IPS DF 19.7 (cell line): Measurements from ENCODE around the gene TRIM44.

ENCODE experiments used
- DNase-seq: peaks from one replicate; pipeline ENCODE4 v3.0.0-alpha.2; 2013; ENCODE audit warnings: low read depth, low spot score

Gene TRIM44

DNA sequence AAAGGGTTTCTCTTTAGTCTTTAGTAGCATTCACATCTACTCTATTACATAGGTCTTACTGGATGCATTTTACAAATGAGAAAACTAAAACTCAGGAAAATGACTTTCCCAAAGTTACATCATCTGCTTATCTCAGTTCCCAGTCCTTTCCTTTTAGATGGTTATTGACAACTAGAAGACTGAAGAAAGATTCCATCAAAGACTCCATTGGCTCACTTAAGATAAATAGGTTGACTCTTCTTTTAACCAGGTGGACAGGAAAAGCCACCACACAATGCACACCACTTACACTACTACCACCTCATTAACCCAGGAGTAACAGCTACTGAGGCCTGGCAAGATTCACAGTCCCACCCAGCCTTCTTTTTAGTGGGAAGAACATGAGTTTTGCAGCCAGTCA, 123.6 kb downstream of the TRIM44 start:
- DNase-seq = no peak

DNA sequence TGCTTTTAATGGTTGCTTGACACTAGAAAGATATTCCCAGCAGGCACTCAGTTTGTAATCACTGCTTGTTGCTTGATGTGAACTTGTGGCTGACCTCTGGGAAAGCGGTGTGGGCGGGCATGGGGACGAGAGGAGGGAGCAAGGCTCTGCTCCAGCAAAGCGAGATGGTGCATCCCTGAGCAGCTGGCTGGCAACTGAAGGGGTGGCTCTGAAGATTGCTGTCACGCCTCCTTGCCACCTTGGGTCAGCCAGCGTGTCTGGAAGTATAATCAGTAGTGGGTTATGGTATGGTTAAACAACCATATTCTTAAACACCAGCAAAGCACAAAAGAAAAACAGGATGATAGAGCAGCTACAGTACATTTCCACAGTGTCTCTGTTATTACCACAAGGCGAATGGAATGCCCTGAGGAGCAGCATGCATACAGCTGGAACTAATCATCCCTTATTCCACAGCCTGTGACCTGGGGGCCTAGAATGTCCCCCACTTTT, 124.5 kb downstream of the TRIM44 start:
- DNase-seq = no peak

DNA sequence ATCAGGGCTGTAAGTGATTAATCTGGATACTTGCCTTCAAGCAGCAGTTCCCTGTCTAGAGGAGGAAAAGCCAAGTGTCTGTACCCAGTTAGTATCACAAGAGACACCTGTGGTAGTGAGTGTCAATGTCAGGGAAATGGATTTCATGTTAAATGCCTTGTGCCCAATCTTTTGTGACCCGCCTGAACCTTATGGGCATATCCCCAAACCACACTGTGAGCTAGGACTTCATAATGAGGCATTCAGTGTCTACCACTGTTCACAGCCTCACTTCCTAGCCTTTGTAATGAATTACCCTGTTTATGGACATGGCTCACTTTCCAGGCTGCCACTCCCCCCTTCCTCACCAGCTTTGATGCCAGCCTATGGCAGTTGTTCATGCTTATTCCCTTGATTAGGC, 125.1 kb downstream of the TRIM44 start:
- DNase-seq = no peak

DNA sequence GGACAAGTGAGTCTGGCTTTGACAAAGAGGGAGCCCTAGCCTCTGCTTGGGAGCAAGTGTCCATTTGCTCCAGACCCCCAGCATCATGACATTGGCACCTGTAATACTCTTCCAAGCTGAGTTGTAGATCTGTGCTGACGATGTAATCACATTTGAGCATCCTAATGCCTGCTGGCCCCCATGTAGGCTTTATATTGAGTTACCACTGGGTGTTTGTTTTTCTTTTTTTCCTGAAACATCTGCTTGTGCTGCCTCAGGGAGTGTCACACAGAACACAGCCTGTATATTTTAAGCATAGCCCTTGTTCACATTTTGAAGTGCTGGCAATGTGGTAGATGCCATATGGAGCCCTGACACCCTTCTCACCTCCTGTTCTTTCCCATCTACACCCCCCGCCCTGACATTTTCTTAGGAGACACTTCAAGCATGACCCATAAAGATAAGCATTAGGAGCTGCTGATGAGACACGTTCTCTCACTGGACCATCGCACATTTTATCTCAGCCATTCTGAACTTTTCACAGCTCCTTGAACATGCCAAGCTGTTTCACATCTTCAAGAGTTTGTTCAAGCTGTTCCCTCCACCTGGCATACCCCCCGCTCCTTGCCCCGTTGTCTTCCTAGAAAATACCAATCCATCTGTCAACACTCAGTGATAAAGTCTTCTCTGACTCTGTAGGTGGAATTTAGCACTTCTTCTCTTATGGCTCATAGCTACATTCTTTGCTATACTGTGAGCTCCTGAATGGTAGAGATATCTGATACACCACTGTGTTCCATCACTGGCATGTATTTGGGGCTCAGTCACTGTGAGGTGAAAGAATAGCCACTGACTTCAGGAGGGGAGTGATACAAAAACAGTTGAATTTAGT, 128.7 kb downstream of the TRIM44 start:
- DNase-seq = no peak

DNA sequence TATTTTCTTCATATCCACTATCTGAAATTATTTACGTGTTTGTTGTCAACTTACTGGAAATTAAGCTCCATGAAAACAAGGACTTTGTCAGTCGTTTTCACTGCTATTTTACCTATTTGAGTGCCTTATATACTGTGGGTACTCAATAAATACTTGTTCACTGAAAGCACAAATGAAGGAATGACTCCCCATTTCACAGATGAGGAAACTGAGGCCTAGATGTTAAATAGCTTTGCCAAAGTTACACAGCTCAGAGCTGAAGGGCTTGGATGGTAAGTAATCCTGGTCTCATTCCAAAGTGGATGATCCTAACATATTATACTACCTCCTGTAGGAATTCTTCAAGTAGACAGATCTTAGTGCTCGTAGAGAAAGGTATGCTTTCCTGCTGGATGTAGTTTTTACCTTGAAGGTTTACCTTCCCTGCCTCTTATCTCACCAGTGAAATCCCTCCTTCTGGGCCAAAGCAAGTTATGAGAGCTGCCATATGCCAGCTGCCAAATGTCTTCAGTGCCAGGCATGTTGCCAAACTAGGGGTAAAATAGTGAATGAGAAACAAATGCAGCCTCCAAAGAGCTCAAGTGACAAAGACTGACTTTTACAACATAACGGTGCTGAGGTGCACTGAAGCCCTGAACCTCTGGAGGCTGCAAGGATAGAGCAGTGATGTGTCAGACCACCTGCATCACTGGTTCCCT, 129.7 kb downstream of the TRIM44 start:
- no peak for DNase-seq

DNA sequence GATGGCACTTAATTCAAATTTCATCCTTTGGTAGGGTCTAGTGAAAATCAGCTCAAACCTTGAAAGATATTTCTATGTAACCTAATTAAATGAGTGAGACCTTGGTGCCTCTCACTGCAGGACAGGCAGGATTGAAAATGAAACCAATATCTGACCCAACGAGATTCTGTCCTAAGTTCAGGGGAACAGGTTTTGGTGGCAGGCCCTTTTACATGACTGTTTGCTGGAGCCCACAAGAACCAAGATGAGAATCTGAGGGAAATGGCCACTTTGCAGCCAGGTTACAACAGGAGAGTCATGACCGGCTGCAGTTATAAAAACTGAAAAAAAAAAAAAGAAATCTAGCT, 130.2 kb downstream of the TRIM44 start:
- no peak for DNase-seq

DNA sequence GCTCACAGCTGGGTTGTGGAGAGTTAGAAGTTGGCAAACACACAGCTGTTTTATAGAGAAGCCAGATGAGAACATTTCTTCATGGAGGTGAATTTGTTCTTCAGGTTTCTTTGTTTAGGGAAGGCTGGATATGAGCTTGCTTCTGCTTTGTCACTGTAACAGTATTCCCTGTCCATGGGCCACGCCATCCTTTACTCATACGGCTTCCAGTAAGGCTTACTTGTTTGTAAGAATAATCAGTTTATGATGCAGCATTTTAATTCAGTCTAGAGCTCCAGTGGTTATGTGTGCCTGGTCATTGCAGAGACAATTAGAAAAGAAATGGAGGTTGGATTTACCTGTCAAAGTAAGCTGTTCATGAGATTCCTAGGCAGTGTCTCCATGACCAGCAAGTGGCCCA, 131.8 kb downstream of the TRIM44 start:
- no peak for DNase-seq

DNA sequence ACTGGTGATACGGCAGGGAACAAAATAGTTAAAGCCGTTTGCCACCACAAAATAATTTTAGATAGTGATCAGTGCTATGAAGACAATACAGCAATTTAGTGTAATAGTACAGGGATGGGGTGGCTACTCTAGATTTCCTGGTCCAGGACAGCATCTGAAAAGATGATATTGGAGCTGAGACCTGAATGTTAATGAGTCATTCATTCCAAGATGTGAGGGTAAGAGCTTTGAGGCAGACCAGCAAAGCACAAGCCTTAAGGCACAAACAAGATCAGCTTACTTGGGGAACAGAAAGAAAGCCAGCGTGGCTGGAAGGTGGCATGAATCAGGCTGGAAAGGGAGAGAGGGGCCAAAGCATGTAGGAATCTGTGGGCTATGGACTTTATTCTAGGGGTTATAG, 132.3 kb downstream of the TRIM44 start:
- no peak for DNase-seq

DNA sequence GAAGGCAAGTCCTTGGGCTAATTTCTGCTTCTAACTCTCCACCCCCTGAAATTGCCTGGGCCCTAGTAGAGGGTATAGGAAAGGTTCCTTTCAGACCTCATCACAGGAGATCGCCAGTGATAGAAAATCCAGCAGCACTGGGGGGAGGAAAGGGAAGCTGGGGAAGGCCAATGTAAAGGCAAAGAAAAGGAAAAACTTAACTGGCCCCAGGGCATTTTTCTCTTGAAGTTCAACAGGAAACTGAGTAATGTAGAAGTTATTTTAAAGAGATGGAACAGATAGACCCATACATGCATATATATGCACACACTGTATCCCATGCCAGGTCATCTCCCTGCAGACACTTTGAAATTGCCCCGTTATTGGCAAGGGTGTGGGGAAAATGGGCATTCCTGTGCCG, 134.0 kb downstream of the TRIM44 start:
- DNase-seq = no peak

DNA sequence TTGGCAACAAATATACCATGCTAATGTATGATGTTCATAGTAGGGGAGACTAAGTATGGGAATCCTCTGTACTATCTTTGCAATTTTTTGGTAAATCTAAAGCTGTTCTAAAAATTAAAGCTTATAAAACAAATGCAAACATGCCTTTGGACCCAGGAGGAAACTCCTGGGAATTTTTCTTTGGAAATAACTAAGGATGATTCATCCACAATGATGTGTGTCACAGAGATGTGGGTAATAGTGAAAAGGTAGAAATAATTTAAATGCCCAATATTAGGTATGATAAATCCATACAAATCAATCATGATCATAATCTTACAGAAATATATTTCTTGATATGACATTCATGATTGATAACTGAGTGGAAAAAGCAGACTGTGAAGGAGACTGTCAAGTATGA, 135.8 kb downstream of the TRIM44 start:
- no peak for DNase-seq

DNA sequence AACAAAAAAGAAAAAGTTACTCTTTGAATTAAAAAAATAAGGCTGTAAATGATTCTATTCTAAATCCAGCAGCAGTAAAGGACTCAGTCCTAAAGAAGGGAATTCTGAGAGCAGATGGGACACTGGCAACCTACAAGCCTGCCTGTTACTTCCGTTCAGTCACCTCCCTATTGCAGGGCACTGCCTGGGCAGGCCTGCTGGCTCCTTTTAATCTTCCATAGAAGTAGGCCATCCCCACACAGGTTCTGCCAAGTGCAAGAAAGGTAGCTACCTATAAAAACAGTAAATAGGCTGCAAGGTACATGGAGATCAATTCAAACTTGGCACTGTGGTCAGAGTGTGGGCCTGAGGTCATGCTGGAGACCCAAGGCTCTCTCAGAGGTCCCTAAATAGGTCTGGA, 136.4 kb downstream of the TRIM44 start:
- no peak for DNase-seq

DNA sequence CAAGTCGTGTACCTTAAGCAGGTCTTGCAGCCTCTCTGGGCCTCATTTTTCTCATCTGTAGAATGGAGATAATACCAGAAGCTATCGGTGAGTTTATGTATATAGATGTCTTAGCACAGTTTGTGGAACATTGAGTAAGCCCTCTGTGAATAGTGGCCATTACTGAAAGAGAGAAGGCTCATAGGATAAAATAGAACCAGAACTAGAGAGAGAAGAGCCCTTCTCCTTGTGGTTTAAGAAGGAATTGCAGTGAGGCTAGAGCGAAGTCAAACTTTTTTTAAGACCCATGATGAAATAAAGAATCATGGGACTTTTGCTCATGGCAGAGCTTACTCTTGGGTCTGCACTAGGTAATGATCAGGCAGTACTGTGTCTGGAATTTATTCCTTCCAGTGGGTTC, 137.1 kb downstream of the TRIM44 start:
- DNase-seq = no peak

DNA sequence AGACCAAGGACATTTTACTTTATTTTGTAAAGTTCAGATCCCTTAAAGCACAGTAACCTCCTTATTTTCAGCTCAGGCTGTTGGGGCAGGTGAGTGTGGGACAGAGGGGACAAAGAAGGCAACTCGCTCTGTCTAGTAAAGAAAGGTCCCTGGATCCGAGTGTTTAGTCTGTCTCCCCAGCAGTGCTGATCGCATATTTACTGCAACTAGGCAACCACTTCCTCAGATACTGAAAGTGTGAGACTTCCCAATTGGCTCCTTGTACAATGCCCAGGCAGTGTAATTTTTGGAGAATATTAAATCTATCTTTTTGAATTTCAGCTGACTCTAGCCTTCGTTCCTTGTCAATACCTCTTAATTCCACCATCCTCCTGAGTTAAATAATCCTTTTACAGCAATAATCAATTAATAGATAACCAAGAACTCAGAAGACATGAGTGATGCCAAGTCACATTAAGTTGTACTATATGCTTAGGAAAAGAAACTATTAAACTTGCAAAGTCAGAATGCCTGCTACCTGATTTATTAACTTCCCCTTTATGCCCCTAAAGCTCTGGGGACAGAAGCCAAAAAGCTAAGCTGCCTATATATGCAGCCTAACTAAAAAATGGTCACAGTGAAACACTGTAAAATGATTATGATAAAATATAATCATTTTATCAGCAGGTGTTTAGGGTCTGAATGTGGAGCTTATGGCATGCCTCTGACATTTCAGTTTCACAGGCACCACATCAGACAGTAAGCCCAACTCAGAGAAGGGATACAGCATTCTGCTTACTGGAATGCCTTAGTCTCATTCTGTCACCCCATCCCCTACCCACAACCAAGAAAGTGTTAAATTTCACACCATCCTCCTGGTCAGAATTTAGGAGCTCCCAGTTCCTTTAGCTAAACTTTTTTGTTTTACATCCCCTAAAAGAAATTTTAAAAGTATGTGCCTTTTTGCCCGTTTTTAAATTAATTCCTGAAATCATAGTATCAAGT, 138.7 kb downstream of the TRIM44 start:
- DNase-seq = no peak

DNA sequence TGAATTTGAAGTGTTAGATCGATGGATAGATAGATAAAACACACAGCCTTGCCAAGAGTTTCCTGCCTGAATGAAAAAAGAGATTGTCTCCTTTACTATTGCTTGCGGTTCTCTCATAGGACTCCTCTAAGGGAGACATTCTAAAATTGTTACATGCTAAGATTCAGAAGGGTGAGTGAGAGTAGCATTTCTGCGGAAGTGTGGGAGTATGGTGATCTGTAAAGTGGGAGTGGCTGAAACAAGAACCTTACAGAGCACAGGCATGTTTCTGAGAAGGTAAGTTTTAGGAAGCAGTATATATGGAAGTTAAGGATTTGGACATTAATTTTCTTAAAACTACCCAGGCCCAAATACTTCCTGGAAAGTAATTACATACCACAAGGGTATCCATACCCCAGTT, 139.6 kb downstream of the TRIM44 start:
- DNase-seq = no peak

DNA sequence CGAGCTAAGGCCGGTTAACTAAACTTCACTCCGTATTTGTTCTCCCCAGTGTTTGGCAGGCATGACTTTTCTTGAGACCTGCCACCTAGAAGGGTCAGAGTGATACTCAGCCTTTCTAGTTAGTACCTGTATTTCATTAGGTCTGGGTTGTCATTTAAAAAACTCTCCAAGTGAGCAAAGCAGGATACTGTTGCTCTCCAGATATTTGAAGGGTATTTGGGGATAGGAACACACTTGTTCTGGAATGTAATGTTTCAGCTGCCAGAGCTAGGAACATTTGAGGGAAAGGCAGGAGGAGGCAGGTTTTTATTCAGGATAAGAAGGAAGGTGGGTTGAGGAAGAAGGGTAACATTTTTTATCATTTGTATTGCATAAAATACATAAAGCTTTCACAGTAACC, 140.1 kb downstream of the TRIM44 start:
- DNase-seq = no peak

DNA sequence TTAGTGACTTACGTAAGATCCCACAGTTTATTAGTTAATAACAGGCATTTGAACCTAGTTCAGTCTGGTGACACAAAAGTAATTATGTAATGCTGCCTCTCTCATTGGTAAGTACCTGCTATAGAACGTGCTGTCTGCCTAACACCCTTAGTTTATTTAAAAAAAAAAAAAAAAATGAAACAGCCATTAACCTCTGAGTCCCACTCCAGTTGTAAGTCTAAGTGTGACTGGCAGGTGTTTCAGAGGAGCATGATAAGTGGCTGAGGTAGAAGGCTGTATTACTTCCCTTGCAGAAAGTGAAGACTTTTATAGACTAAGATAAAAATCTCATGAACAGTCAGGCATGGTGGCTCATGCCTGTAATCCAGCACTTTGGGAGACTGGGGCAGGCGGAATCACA, 140.5 kb downstream of the TRIM44 start:
- no peak for DNase-seq

DNA sequence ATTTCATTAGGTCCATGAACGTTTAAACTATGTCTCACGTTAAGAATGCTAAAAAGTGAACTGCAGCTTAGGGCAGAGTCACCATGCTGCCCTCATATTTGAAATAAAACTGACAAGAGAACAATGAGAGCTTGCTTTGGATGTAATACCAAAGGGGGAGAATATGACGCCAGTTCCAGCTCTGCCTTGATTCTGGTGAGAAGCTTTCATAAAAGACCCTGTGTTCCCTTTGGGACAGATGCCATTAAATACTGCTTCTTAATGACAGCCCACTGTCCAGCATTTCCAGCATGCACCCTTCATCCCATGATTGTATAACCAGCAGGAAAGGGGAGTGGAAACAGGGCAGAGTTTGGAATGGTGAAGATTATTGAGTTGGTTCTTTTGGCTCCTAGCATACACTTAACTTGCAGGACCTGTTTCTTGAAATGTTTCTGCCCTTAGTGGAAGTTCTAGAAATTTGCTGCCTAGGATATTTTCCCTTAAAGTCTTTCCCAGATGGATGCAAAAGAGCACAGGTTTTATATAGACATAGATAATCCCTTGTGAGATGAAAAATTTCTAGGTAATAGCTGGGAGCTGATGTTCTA, 142.0 kb downstream of the TRIM44 start:
- no peak for DNase-seq

DNA sequence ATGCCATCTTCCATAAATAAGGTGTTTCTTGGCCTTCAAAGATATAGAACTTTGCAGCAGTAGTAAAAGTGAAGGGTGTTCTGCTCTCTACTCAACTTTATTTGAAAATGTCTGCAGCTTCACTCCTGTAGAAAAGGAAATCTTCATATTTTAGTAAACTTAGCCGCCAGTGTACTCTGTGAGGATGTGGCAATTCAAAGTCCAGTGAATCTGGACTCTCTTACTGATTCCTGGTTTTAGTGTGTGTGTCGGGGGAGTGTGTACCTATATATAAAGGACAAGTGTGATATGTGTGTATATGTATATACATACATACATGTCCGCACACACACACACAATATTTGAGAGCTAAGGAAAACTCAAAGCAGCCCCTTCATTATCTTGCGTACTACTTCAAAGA, 147.0 kb downstream of the TRIM44 start:
- DNase-seq = no peak

DNA sequence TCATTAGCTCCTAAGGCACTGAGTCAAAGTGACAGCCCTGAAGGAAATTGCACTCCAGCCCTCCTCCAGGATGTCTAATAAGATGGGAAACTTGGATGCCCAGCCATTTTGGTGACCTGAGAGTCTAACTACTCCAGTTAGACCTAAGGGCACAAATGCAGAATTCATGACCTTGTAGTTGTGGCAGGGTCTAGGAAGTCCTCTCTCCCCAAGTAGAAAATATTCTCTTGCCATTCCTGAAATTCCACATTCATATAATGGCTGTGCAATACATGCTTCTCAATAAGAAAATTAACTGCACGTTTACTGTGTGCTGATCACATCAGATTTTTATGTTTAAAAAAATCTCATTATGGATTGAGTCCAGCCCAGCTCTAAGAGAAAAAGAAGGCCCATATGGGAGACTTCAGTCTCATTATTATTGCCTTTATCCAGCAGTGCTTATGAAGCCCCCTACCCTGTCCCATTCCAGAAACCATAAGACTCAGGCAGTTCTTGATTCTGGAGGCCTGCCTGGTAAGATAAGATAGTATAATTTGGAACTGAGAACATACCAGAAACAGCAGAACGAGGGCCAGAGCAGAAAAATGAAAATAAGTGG, 147.6 kb downstream of the TRIM44 start:
- no peak for DNase-seq

DNA sequence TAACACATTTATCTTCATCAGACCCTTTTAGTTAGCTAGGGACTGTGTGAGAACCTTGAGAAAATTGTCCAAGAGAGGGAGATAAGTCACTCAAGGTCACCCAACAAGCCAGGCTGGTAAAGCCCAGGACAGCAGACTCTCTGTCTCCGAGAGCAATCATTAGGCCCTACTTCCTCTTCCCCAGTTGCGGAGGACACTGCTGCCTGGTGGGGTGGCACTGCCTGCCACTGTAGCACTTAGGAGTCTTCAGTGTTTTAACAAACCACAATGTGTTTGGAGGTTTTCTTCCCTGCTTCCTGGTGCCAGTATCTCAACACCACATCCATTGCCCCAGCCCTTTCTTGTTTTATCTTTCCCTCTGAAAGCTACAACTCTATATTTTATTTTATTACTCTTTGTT, 149.2 kb downstream of the TRIM44 start:
- no peak for DNase-seq

DNA sequence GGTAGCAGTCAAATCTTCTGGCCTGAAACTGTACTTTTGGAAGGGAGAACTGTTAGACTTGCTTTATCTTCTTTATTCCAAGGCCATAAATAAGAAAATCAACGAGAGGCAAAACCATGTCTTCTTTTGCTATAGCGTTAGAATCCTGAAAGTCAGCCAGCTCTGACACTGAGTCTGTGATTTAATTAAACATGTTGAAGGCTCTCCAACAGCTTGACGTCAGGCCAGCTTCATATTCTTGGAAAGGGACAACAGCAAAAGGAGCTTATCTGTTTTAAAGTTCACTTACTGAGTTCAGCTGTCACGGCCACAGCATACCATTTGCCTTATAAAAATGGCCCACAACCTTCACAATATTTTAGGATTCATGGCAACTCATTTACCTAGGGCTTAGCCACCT, 150.3 kb downstream of the TRIM44 start:
- no peak for DNase-seq
